ENCODE measurements around the gene KIRREL3.

The KIRREL3 gene

DNA sequence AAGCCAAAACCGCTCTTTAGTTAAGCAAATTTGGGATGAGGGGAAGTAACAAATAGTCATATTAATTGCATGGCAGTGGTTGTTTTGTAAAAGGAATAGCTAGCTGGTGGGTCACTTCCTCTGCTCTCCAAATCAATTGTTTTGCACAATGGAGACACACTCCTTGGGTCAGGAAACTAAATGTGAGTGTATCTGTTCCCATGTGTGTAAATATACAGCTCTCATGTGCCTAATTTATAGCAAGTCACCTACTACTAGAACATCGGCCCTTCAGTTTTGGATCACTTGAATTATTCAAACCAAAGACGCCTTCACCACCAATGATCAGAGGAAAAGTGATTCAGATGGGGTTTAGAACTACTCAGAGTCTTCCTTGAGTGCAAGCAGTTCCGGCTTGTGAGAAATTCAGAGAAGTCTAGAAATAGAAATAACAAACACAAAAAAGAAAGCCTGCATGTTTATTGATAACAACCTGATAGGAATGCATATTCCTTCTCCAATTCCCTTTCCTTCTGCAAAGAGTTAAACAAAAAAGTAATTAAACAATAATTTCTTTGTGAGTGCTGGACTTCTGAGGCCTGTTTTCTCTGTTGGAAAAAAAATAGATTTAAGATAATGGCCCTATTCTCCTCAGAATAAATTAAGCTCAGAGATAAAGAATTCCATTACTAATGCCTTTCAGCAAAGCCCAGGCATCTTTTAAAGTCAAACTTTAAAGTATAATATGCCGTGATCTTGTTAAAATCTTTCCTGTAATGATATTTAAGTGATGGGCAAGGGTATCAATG lies 100.4 kb downstream of the KIRREL3 start:
- Histone ChIP-seq H3K4me3 (ENCODE audit: low read length in 2 of 2) (no peak overlapping the region), H3K9me3 (ENCODE audit: control insufficient read depth in 2 of 2, low read length in 2 of 2) (no peaks in the 10 kb centered on the region), H3K4me1 (ENCODE audit: control insufficient read depth in 2 of 2, insufficient read depth in 2 of 2, low read length in 2 of 2) (no peaks in the 10 kb centered on the region), H3K27me3 (ENCODE audit: control insufficient read depth in 2 of 2, insufficient read depth in 2 of 2, low read length in 2 of 2) (no peaks in the 10 kb centered on the region), H3K36me3 (ENCODE audit: control insufficient read depth in 2 of 2, insufficient read depth in 2 of 2, low read length in 2 of 2) (no peaks in the 10 kb centered on the region), H3K9ac (ENCODE audit: low read depth in 1 of 2, low read length in 2 of 2) (no peak overlapping the region), H3K27ac (ENCODE audit: low read depth in 2 of 2, low read length in 2 of 2) (no peak overlapping the region)

DNA sequence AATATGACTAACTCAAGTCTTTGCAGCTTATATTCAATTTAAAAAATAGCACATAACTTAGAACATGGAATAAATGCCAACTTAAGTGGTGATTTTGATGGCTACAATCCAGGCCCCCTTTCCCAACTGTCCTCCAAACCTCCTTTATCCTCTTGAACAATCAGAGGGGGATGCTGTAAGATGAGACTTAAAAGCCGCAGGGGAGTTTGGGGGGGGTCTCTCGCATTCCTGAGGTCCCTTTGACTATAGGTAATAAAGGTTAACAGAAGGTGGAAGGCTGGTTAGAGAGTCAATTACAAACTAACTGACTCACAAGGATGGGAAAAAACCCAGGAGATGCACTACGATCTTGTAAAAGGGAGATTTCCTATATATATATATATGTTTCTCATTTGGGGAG lies 101.8 kb downstream of the KIRREL3 start:
- Histone ChIP-seq H3K27me3 (ENCODE audit: control insufficient read depth in 2 of 2, insufficient read depth in 2 of 2, low read length in 2 of 2) (no peaks in the 10 kb centered on the region), H3K4me3 (ENCODE audit: low read length in 2 of 2) (no peak overlapping the region), H3K9me3 (ENCODE audit: control insufficient read depth in 2 of 2, low read length in 2 of 2) (no peaks in the 10 kb centered on the region), H3K9ac (ENCODE audit: low read depth in 1 of 2, low read length in 2 of 2) (no peak overlapping the region), H3K4me1 (ENCODE audit: control insufficient read depth in 2 of 2, insufficient read depth in 2 of 2, low read length in 2 of 2) (no peaks in the 10 kb centered on the region), H3K27ac (ENCODE audit: low read depth in 2 of 2, low read length in 2 of 2) (no peak overlapping the region), H3K36me3 (ENCODE audit: control insufficient read depth in 2 of 2, insufficient read depth in 2 of 2, low read length in 2 of 2) (no peaks in the 10 kb centered on the region)

DNA sequence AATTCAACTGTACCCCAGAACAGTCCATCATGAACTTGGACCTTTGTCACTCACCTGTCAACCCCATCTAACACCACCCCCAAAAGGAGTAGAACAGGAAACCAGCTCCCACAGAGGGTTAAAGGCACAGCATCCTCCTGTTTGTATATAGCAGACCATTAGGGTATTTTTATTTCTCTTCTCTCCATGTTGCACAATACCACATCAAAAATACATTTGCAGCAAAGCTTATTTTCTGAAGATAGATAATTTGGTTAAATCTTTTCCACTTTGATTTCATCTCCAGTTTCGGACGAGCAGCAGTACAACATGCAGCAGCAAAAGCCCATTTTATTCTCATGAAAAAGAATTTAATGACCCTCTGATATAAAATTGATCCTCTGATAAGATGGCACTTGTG lies 103.1 kb downstream of the KIRREL3 start:
- Histone ChIP-seq H3K27me3 (ENCODE audit: control insufficient read depth in 2 of 2, insufficient read depth in 2 of 2, low read length in 2 of 2) (no peaks in the 10 kb centered on the region), H3K9ac (ENCODE audit: low read depth in 1 of 2, low read length in 2 of 2) (no peak overlapping the region), H3K27ac (ENCODE audit: low read depth in 2 of 2, low read length in 2 of 2) (no peak overlapping the region), H3K4me1 (ENCODE audit: control insufficient read depth in 2 of 2, insufficient read depth in 2 of 2, low read length in 2 of 2) (no peaks in the 10 kb centered on the region), H3K36me3 (ENCODE audit: control insufficient read depth in 2 of 2, insufficient read depth in 2 of 2, low read length in 2 of 2) (no peaks in the 10 kb centered on the region), H3K4me3 (ENCODE audit: low read length in 2 of 2) (no peak overlapping the region), H3K9me3 (ENCODE audit: control insufficient read depth in 2 of 2, low read length in 2 of 2) (no peaks in the 10 kb centered on the region)

DNA sequence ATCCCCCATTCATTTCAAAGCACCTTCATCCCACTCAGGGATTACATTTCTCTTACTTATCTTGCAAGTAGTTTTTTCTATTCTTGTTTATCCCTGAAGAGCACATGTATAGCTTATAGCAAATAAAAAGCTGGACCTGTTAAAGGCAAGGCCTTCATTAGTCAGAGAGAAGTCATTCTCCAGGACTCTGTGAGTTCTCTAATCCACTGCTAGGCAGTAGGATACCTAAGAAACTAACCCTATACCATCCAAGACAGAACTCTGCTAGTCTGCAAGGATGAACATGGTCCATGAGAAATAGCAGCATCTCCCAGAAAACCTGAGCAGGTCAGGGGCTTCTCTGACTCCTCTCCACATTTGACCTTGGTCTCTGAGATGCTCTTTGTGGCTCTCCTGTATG lies 104.5 kb downstream of the KIRREL3 start:
- no peaks in the 10 kb centered on the region for H3K36me3 ChIP-seq (ENCODE audit: control insufficient read depth in 2 of 2, insufficient read depth in 2 of 2, low read length in 2 of 2)
- H3K9ac ChIP-seq (ENCODE audit: low read depth in 1 of 2, low read length in 2 of 2), result no peak overlapping the region
- no peaks in the 10 kb centered on the region for H3K4me1 ChIP-seq (ENCODE audit: control insufficient read depth in 2 of 2, insufficient read depth in 2 of 2, low read length in 2 of 2)
- H3K27ac ChIP-seq (ENCODE audit: low read depth in 2 of 2, low read length in 2 of 2), result no peak overlapping the region
- no peaks in the 10 kb centered on the region for H3K9me3 ChIP-seq (ENCODE audit: control insufficient read depth in 2 of 2, low read length in 2 of 2)
- H3K4me3 ChIP-seq (ENCODE audit: low read length in 2 of 2), result no peak overlapping the region
- H3K27me3 ChIP-seq (ENCODE audit: control insufficient read depth in 2 of 2, insufficient read depth in 2 of 2, low read length in 2 of 2), result no peaks in the 10 kb centered on the region

DNA sequence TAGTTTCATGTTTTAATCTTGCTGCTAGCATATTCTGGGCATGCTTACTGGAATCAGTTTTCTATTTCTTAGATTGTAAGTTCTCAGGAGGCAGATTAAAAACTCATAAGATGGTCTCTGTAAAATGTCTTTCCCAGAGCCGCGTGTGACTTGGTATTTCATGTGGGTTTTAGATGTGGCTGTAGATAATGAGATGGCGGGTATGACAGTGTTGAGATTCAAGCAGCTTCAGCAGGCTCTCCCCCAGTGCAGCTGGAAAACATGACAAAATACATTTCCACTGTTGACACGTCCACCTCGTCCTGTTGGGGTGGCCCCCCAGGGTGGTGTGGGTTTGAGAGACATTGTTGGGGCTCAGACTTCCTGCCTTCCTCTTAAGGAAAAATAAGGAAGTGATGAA lies 106.8 kb downstream of the KIRREL3 start:
- H3K9me3 ChIP-seq (ENCODE audit: control insufficient read depth in 2 of 2, low read length in 2 of 2), result no peaks in the 10 kb centered on the region
- H3K4me1 ChIP-seq (ENCODE audit: control insufficient read depth in 2 of 2, insufficient read depth in 2 of 2, low read length in 2 of 2), result no peaks in the 10 kb centered on the region
- no peak overlapping the region for H3K9ac ChIP-seq (ENCODE audit: low read depth in 1 of 2, low read length in 2 of 2)
- H3K27ac ChIP-seq (ENCODE audit: low read depth in 2 of 2, low read length in 2 of 2), result no peak overlapping the region
- H3K36me3 ChIP-seq (ENCODE audit: control insufficient read depth in 2 of 2, insufficient read depth in 2 of 2, low read length in 2 of 2), result no peaks in the 10 kb centered on the region
- no peaks in the 10 kb centered on the region for H3K27me3 ChIP-seq (ENCODE audit: control insufficient read depth in 2 of 2, insufficient read depth in 2 of 2, low read length in 2 of 2)
- H3K4me3 ChIP-seq (ENCODE audit: low read length in 2 of 2), result no peak overlapping the region

DNA sequence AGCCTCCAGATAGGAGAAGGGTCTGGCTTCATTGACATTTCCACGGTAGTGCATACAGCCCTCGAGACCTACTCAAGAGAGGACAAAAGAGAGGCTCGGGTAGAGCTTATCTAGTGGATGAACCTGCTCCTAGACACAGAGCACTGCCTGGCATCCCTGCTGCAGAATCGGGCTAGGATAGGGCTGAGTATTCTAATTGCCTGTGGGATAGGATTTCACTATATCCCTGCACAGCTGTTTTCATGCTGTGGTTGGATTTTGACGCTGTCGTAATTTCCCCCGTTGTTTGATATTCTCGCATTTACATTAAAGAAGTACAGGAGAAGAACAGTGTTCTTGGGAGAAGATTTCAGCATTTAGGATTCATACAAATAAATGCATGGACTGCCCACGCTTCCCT lies 107.8 kb downstream of the KIRREL3 start:
- Histone ChIP-seq H3K27ac (ENCODE audit: low read depth in 2 of 2, low read length in 2 of 2) (no peak overlapping the region), H3K9me3 (ENCODE audit: control insufficient read depth in 2 of 2, low read length in 2 of 2) (no peaks in the 10 kb centered on the region), H3K4me3 (ENCODE audit: low read length in 2 of 2) (no peak overlapping the region), H3K9ac (ENCODE audit: low read depth in 1 of 2, low read length in 2 of 2) (no peak overlapping the region), H3K36me3 (ENCODE audit: control insufficient read depth in 2 of 2, insufficient read depth in 2 of 2, low read length in 2 of 2) (no peaks in the 10 kb centered on the region), H3K27me3 (ENCODE audit: control insufficient read depth in 2 of 2, insufficient read depth in 2 of 2, low read length in 2 of 2) (no peaks in the 10 kb centered on the region), H3K4me1 (ENCODE audit: control insufficient read depth in 2 of 2, insufficient read depth in 2 of 2, low read length in 2 of 2) (no peaks in the 10 kb centered on the region)

DNA sequence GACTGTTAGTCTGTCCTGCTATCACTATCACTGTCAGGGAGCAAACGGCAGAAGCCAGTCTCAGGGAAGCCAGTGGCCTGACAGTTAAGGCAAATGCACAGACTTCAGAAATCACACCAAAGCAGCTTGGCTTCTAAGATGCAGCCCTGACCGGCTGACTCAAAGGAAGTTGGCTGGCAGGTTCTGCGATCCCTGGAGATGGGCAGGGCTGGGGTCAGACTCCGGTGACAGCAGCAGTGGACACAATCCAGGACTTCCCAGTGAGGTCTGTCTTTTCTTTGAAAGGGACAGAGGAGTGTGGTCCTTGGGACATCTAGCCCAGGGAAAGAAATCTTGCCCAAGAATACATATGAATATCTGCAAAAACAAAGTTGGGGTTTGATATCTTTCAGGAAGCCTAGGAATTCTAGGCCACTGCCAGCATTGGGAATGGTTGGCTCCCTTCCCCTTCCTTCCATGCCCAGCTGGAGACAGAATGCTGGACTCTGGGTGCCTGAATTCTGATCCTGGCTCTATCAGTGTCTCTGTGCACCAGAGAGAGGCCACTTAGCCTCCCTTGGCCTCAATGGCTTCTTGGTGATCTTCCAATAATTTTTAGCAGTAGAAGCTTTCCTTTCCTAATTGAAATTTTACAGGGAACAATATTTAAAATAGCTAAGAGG lies 108.9 kb downstream of the KIRREL3 start:
- Histone ChIP-seq H3K4me3 (ENCODE audit: low read length in 2 of 2) (no peak overlapping the region), H3K27ac (ENCODE audit: low read depth in 2 of 2, low read length in 2 of 2) (no peak overlapping the region), H3K9me3 (ENCODE audit: control insufficient read depth in 2 of 2, low read length in 2 of 2) (no peaks in the 10 kb centered on the region)

DNA sequence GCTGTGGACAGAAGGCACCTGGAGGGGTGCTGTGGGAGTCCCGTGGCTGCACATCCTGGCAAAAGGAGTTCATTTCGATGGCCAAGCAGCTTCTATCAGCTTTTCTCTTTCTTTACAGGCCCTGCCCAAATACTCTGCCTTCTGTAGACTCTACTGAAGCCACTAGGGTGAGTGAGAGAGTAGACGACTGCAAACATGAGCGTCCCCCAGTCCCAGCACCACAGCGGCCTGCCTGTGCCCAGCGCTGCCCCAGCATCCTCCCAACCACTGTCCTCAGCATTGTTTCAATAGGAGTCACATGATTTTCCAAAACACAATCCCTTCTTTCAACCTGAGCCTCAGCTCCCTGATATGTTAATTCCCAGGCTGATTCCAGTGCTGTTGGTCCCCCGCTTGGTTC lies 110.0 kb downstream of the KIRREL3 start:
- H3K9ac ChIP-seq (ENCODE audit: low read depth in 1 of 2, low read length in 2 of 2), result no peak overlapping the region
- H3K27ac ChIP-seq (ENCODE audit: low read depth in 2 of 2, low read length in 2 of 2), result no peak overlapping the region

More for the DNA sequence above, 108.9 kb downstream of the KIRREL3 start:
- Histone ChIP-seq H3K36me3 (ENCODE audit: control insufficient read depth in 2 of 2, insufficient read depth in 2 of 2, low read length in 2 of 2) (no peaks in the 10 kb centered on the region), H3K9ac (ENCODE audit: low read depth in 1 of 2, low read length in 2 of 2) (no peak overlapping the region), H3K4me1 (ENCODE audit: control insufficient read depth in 2 of 2, insufficient read depth in 2 of 2, low read length in 2 of 2) (no peaks in the 10 kb centered on the region), H3K27me3 (ENCODE audit: control insufficient read depth in 2 of 2, insufficient read depth in 2 of 2, low read length in 2 of 2) (no peaks in the 10 kb centered on the region)

DNA sequence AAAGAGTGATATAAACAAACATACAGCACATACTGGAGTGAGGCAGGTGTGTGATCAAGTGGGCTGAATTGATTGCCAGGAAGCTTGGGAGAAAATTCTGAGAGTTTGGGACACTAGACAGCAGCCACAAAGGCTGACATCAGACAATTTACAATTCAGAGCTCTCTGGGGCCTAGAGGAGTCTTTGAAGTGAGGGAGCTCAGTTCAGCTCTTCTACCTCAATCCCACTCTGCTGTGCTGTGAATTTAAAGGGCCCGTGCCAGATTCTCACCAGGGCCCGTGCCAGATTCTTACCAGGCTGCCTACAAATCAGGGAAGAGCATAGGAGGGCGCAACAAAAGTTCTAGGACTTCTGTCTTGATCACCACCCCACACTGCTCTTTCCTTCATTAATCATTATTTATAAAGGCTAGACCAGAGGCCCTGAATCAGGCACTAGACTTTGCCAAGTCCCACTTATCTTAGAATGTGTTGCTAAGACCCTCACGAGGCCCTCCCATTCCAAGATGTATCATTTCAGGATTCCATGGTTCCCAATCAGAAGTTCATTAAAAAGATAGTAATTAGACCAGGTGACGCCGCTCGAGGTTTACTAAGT lies 112.4 kb downstream of the KIRREL3 start:
- H3K27me3 ChIP-seq (ENCODE audit: control insufficient read depth in 2 of 2, insufficient read depth in 2 of 2, low read length in 2 of 2), result no peaks in the 10 kb centered on the region
- H3K36me3 ChIP-seq (ENCODE audit: control insufficient read depth in 2 of 2, insufficient read depth in 2 of 2, low read length in 2 of 2), result no peaks in the 10 kb centered on the region
- no peaks in the 10 kb centered on the region for H3K4me1 ChIP-seq (ENCODE audit: control insufficient read depth in 2 of 2, insufficient read depth in 2 of 2, low read length in 2 of 2)
- no peaks in the 10 kb centered on the region for H3K9me3 ChIP-seq (ENCODE audit: control insufficient read depth in 2 of 2, low read length in 2 of 2)
- no peak overlapping the region for H3K9ac ChIP-seq (ENCODE audit: low read depth in 1 of 2, low read length in 2 of 2)
- no peak overlapping the region for H3K27ac ChIP-seq (ENCODE audit: low read depth in 2 of 2, low read length in 2 of 2)
- no peak overlapping the region for H3K4me3 ChIP-seq (ENCODE audit: low read length in 2 of 2)

More for the DNA sequence above, 110.0 kb downstream of the KIRREL3 start:
- Histone ChIP-seq H3K4me3 (ENCODE audit: low read length in 2 of 2) (no peak overlapping the region), H3K9me3 (ENCODE audit: control insufficient read depth in 2 of 2, low read length in 2 of 2) (no peaks in the 10 kb centered on the region), H3K27me3 (ENCODE audit: control insufficient read depth in 2 of 2, insufficient read depth in 2 of 2, low read length in 2 of 2) (no peaks in the 10 kb centered on the region), H3K4me1 (ENCODE audit: control insufficient read depth in 2 of 2, insufficient read depth in 2 of 2, low read length in 2 of 2) (no peaks in the 10 kb centered on the region), H3K36me3 (ENCODE audit: control insufficient read depth in 2 of 2, insufficient read depth in 2 of 2, low read length in 2 of 2) (no peaks in the 10 kb centered on the region)

DNA sequence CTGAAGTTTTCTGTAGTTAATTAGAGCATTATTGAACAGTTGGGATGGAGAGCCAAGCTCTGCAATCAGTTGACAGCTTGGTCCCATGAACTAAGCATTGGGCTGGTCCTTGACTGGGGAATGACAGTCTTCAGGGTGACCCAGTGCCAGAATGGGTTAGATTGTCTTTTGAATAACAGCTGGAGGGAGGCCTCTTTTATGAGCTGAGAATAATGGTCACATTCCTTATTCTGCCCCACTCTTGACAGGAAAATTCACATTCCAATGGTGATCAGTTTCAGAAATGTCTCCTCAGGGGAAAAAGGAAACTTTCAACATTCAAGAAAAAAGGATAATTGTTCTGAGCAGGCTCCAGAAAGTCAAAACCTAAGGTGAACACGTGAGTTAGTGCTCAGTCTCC lies 113.9 kb downstream of the KIRREL3 start:
- Histone ChIP-seq H3K36me3 (ENCODE audit: control insufficient read depth in 2 of 2, insufficient read depth in 2 of 2, low read length in 2 of 2) (no peaks in the 10 kb centered on the region), H3K4me3 (ENCODE audit: low read length in 2 of 2) (no peak overlapping the region), H3K9ac (ENCODE audit: low read depth in 1 of 2, low read length in 2 of 2) (no peak overlapping the region), H3K9me3 (ENCODE audit: control insufficient read depth in 2 of 2, low read length in 2 of 2) (no peaks in the 10 kb centered on the region), H3K27ac (ENCODE audit: low read depth in 2 of 2, low read length in 2 of 2) (no peak overlapping the region), H3K4me1 (ENCODE audit: control insufficient read depth in 2 of 2, insufficient read depth in 2 of 2, low read length in 2 of 2) (no peaks in the 10 kb centered on the region), H3K27me3 (ENCODE audit: control insufficient read depth in 2 of 2, insufficient read depth in 2 of 2, low read length in 2 of 2) (no peaks in the 10 kb centered on the region)
